ENCODE data around the gene SMCO2.

GRCh38 chr12:27504507-27504906, 58.0 kb downstream of the SMCO2 start:
- no peak for TF ChIP-seq CTCF (IDR thresholded peaks at IDR 0.05 in 2 of 3, conservative IDR thresholded peaks at IDR 0.05 in 1 of 3; ENCODE audit: borderline replicate concordance in 1 of 3, insufficient read depth in 1 of 3, low read depth in 2 of 3, low read length in 2 of 3)
- TF ChIP-seq POLR2A (IDR thresholded peaks at IDR 0.05; ENCODE audit: borderline replicate concordance, extremely low read depth, insufficient read depth, insufficient read length), result no peak
- TF ChIP-seq ZNF274 (IDR thresholded peaks at IDR 0.05; ENCODE audit: low read depth, low read length), result no peak
- TF ChIP-seq ELF1 (IDR thresholded peaks at IDR 0.05; ENCODE audit: borderline replicate concordance, low read depth), result no peak
- no peak for TF ChIP-seq YY1 (IDR thresholded peaks at IDR 0.05; ENCODE audit: extremely low read depth, insufficient replicate concordance, low read depth, low read length)
- no peak for TF ChIP-seq EZH2phosphoT487 (IDR thresholded peaks at IDR 0.05; ENCODE audit: borderline replicate concordance)
- no peak for TF ChIP-seq EZH2 (IDR thresholded peaks at IDR 0.05)
